ENCODE measurements around the gene SPARCL1. TPM values are rescaled to one million over a fixed set of nuclear protein-coding genes. Genes with fewer than 3 reads are reported as not detected.
"Not testable (repeated sequence)": the region's sequence is repeated elsewhere in the genome, so short reads cannot be mapped to it uniquely, and the experiment has no call there.

Gene SPARCL1
- total RNA-seq, 1 donor from 2014 or later: not detected

- H3K27me3 Mint-ChIP-seq: peaks cover 8% of the 10 kb centered on the region
- H3K4me1 Mint-ChIP-seq: peaks cover 8% of the 10 kb centered on the region
- no peak overlapping the region for H3K27ac Mint-ChIP-seq
- no peak for DNase-seq
- no peak overlapping the region for H3K4me3 Mint-ChIP-seq
- H3K36me3 Mint-ChIP-seq (ENCODE audit: low read depth): no peaks in the 10 kb centered on the region
- no peaks in the 10 kb centered on the region for H3K9me3 Mint-ChIP-seq
- intact Hi-C loops (cut with micrococcal nuclease): no loop called here
Measured at GRCh38 chr4:87502580-87503238, 26.5 kb downstream of the SPARCL1 start.

DNA sequence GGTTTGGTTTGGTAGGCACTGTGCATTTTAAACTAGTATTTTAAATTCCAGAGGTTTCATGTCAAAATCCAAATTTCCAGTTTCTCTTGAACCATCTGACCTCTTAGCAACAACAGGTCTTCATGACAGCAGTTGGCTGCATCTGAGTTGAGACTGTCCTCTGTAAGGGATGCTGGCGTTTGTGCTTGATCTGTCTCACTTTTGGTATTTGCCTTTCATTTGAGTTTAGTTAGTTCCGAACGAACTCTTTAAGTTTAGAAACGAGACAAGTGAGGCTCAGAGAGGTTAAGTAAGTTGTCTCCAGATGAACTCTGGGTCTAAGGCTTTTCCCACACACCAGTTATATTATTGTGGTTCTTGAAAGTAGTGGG is 29.1 kb downstream of the SPARCL1 start:
- no peak overlapping the region for H3K27ac Mint-ChIP-seq
- H3K4me3 Mint-ChIP-seq: no peak overlapping the region
- intact Hi-C loops (cut with micrococcal nuclease): no loop called here
- H3K9me3 Mint-ChIP-seq: no peaks in the 10 kb centered on the region
- DNase-seq: no peak
- no peaks in the 10 kb centered on the region for H3K36me3 Mint-ChIP-seq (ENCODE audit: low read depth)
- peaks cover 8% of the 10 kb centered on the region for H3K4me1 Mint-ChIP-seq
- H3K27me3 Mint-ChIP-seq: peaks cover 8% of the 10 kb centered on the region

DNA sequence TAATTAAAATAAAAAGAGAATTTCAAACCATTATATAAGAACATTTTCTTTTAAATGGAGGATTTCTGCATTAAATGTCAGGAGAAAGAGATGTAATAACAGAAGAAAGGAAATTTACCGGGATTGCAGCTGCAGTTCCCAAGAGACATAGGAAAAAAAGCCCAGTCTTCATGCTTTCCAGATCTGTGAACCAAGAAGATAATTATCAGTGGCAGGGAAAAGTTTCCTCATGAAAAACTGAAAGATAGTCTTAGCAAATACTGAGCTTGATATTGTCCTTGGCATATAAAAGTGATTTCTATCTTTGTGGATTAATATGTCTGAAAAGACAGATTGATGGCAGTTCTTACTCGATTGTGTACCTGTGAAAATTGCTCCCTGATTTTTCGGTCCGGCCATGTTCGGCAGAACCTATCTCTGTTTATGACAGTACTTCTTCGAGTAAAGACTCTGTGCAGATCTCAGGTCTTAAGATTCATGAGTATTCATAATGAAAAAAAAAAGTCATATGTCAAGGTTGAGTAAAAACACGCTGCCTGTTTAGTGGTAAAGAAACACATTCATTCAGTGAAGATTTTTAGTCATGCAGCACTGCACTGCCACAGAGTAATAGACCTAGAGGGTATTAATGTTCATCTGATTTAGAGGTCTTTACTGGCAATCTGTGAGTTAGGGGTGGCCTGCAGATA is 29.6 kb downstream of the SPARCL1 start:
- Mint-ChIP-seq H3K4me1 (peaks cover 8% of the 10 kb centered on the region), H3K27ac (no peak overlapping the region), H3K4me3 (peak overlapping the region; percentile 32), H3K9me3 (no peaks in the 10 kb centered on the region), H3K27me3 (peaks cover 8% of the 10 kb centered on the region), H3K36me3 (ENCODE audit: low read depth) (no peaks in the 10 kb centered on the region)
- intact Hi-C loops (cut with micrococcal nuclease): loop anchor here (5.0 kb wide), 1 partner anchor 348 kb away; no protein-coding TSS in a partner anchor
- no peak for DNase-seq

- Mint-ChIP-seq H3K4me3 (no peak overlapping the region), H3K27ac (no peak overlapping the region), H3K36me3 (ENCODE audit: low read depth) (no peaks in the 10 kb centered on the region), H3K4me1 (peaks cover 8% of the 10 kb centered on the region), H3K9me3 (no peaks in the 10 kb centered on the region), H3K27me3 (peaks cover 6% of the 10 kb centered on the region)
- intact Hi-C loops (cut with micrococcal nuclease): loop anchor here (5.0 kb wide), 1 partner anchor 349 kb away; no protein-coding TSS in a partner anchor
- DNase-seq: no peak
Measured at GRCh38 chr4:87498446-87498900, 30.7 kb downstream of the SPARCL1 start.

- H3K27ac Mint-ChIP-seq: no peak overlapping the region
- peaks cover 5% of the 10 kb centered on the region for H3K27me3 Mint-ChIP-seq
- no peaks in the 10 kb centered on the region for H3K9me3 Mint-ChIP-seq
- no peaks in the 10 kb centered on the region for H3K36me3 Mint-ChIP-seq (ENCODE audit: low read depth)
- intact Hi-C loops (cut with micrococcal nuclease): loop anchor here (5.0 kb wide), 1 partner anchor 350 kb away; no protein-coding TSS in a partner anchor
- no peak for DNase-seq
- H3K4me1 Mint-ChIP-seq: peaks cover 6% of the 10 kb centered on the region
- H3K4me3 Mint-ChIP-seq: no peak overlapping the region
Measured at GRCh38 chr4:87497578-87497977, 31.6 kb downstream of the SPARCL1 start.

- intact Hi-C loops (cut with micrococcal nuclease): loop anchor here (5.0 kb wide), 1 partner anchor 350 kb away; no protein-coding TSS in a partner anchor
- Mint-ChIP-seq H3K9me3 (no peaks in the 10 kb centered on the region), H3K27ac (no peak overlapping the region), H3K4me3 (no peak overlapping the region), H3K27me3 (peaks cover 3% of the 10 kb centered on the region), H3K4me1 (peaks cover 6% of the 10 kb centered on the region), H3K36me3 (ENCODE audit: low read depth) (no peaks in the 10 kb centered on the region)
- DNase-seq: peak; percentile 57
Measured at GRCh38 chr4:87497159-87497558, 32.0 kb downstream of the SPARCL1 start.

DNA sequence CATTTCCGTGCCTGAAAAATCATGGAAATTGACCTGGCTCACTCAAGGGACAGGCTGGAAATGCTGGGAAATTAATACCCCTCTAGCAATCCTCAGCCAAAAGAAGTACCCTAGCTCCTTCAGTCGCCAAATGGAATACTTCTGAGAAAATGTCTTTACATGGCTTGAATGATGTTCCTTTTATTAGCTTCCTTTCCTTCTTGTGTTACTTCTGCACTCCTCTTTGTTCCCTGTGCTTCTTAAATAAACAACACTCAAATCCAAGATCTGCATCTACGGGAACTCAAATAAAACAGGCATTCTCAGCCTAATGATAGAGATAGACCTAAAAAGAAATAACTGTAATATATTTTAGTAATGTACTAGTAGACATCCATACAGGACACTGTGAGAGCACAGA is 36.1 kb downstream of the SPARCL1 start:
- intact Hi-C loops (cut with micrococcal nuclease): no loop called here
- Mint-ChIP-seq H3K4me1 (peaks cover 3% of the 10 kb centered on the region), H3K4me3 (no peak overlapping the region)

DNA sequence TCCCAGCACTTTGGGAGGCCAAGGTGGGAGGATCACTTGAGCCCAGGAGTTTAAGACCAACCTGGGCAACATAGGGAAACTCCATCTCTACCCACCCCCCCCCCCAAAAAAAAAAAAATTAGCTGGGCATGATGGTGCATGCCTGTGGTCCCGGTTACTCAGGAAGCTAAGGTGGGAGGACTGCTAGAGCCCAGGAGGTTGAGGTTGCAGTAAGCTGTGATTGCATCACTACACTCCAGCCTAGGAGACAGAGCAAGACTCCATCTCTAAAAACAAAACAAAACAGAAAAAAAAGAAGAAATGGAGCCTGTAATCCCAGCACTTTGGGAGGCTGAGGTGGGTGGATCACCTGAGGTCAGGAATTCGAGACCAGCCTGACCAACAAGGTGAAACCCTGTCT is 37.3 kb downstream of the SPARCL1 start:
- H3K36me3 Mint-ChIP-seq (ENCODE audit: low read depth); H3K4me1 Mint-ChIP-seq; H3K27me3 Mint-ChIP-seq; DNase-seq; H3K9me3 Mint-ChIP-seq; H3K27ac Mint-ChIP-seq; intact Hi-C loops (cut with micrococcal nuclease); H3K4me3 Mint-ChIP-seq: not testable (repeated sequence)

More for the DNA sequence above, 36.1 kb downstream of the SPARCL1 start:
- Mint-ChIP-seq H3K27ac (no peak overlapping the region), H3K27me3 (peaks cover 1% of the 10 kb centered on the region), H3K9me3 (peaks cover 3% of the 10 kb centered on the region), H3K36me3 (ENCODE audit: low read depth) (no peaks in the 10 kb centered on the region)
- DNase-seq: no peak

- no peaks in the 10 kb centered on the region for H3K36me3 Mint-ChIP-seq (ENCODE audit: low read depth)
- peaks cover 8% of the 10 kb centered on the region for H3K9me3 Mint-ChIP-seq
- DNase-seq: no peak
- H3K4me3 Mint-ChIP-seq: no peak overlapping the region
- no peak overlapping the region for H3K27ac Mint-ChIP-seq
- peaks cover 3% of the 10 kb centered on the region for H3K4me1 Mint-ChIP-seq
- H3K27me3 Mint-ChIP-seq: peaks cover 1% of the 10 kb centered on the region
- intact Hi-C loops (cut with micrococcal nuclease): no loop called here
Measured at GRCh38 chr4:87491436-87491835, 37.7 kb downstream of the SPARCL1 start.

- Mint-ChIP-seq H3K4me3 (no peak overlapping the region), H3K27ac (no peak overlapping the region), H3K36me3 (ENCODE audit: low read depth) (no peaks in the 10 kb centered on the region), H3K9me3 (peaks cover 14% of the 10 kb centered on the region), H3K4me1 (peaks cover 3% of the 10 kb centered on the region), H3K27me3 (peaks cover 7% of the 10 kb centered on the region)
- no peak for DNase-seq
- intact Hi-C loops (cut with micrococcal nuclease): no loop called here
Measured at GRCh38 chr4:87490664-87491369, 38.4 kb downstream of the SPARCL1 start.

- intact Hi-C loops (cut with micrococcal nuclease): no loop called here
Measured at GRCh38 chr4:87489678-87490077, 39.5 kb downstream of the SPARCL1 start.

GRCh38 chr4:87488666-87489065 is 40.5 kb downstream of the SPARCL1 start:
- H3K9me3 Mint-ChIP-seq: peaks cover 15% of the 10 kb centered on the region
- H3K4me1 Mint-ChIP-seq; H3K36me3 Mint-ChIP-seq (ENCODE audit: low read depth); H3K27ac Mint-ChIP-seq; intact Hi-C loops (cut with micrococcal nuclease); DNase-seq; H3K4me3 Mint-ChIP-seq; H3K27me3 Mint-ChIP-seq: not testable (repeated sequence)

More at GRCh38 chr4:87489678-87490077, 39.5 kb downstream of the SPARCL1 start:
- H3K9me3 Mint-ChIP-seq: peaks cover 15% of the 10 kb centered on the region
- no peaks in the 10 kb centered on the region for H3K36me3 Mint-ChIP-seq (ENCODE audit: low read depth)
- no peak for DNase-seq
- no peak overlapping the region for H3K4me3 Mint-ChIP-seq
- no peak overlapping the region for H3K27ac Mint-ChIP-seq
- peaks cover 7% of the 10 kb centered on the region for H3K27me3 Mint-ChIP-seq
- H3K4me1 Mint-ChIP-seq: peaks cover 3% of the 10 kb centered on the region

GRCh38 chr4:87483247-87483646 is 45.9 kb downstream of the SPARCL1 start:
- H3K4me3 Mint-ChIP-seq; H3K27ac Mint-ChIP-seq; intact Hi-C loops (cut with micrococcal nuclease); H3K36me3 Mint-ChIP-seq (ENCODE audit: low read depth); H3K4me1 Mint-ChIP-seq; H3K27me3 Mint-ChIP-seq; DNase-seq: not testable (repeated sequence)
- H3K9me3 Mint-ChIP-seq: peaks cover 14% of the 10 kb centered on the region

DNA sequence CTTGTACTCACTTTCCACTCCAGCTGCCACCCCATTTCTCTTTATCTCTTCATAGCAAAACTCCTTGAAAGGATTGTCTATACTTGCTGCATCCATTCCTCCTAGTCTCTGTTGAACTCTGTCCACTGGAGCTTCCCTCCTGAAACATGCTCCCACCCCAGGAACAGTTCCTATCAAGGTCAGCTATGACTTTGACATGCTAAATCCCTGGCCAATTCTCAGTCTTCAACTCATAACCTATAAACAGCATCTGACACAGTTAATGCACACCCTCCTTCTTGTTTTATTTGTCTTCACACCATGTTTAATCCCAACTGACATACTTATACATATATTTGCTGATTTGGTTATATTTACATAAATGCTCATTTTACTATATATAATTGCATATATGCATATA is 47.8 kb downstream of the SPARCL1 start:
- Mint-ChIP-seq H3K9me3 (peaks cover 6% of the 10 kb centered on the region), H3K4me3 (no peak overlapping the region), H3K36me3 (ENCODE audit: low read depth) (no peaks in the 10 kb centered on the region), H3K27me3 (peaks cover 6% of the 10 kb centered on the region), H3K27ac (no peak overlapping the region), H3K4me1 (no peaks in the 10 kb centered on the region)
- no peak for DNase-seq
- intact Hi-C loops (cut with micrococcal nuclease): no loop called here

Measured in activated CD4-positive, alpha-beta T cell treated with anti-CD3 and anti-CD28 coated beads, Interleukin-2, amount 10 ng/mL, durations not matched to agents 24 days and 14 days (primary cell).